ENCODE measurements around the gene NDUFAF2. TPM values are rescaled to one million over a fixed set of nuclear protein-coding genes. Genes with fewer than 3 reads are reported as not detected.

The NDUFAF2 gene
- total and polyA plus RNA-seq, 2 experiments from 2014 or later: 32.5 to 47.6 TPM

DNA sequence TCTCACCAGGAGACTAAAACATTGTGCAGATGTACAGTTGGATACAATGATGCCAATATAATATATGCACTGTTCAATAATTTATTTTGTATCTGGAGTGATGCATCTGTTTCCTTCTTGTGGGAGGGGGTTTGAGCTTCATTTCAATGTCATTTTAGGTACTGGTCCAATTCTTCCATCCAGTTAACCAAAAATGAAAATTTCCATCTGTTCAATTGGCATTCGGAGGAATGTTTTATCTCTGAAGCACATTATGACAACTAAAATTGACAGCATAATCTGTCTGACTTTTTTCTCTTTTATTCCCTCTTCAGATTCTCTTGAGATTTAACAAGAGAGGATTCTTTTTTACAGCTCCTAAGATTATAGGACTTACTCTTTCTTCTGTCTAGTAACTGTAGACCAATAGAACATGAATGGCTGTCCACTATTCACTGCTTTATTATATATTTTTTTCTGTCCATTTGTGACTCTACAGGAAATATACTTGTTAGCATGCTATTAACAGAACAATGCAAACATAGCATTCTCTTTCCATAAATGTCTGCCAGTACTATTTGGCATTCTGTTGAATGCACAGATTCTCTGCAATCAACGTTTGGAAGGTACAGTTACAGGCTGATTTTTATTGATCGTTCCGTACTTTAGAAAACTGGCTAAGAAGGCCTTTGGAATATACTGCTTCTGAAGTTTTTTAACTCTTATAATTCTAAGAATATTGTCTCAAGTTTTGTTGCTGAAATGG, 57.8 kb downstream of the NDUFAF2 start:
- H3K36me3 ChIP-seq (replicated peaks; ENCODE audit: insufficient read depth, low read depth): no peaks in the 10 kb centered on the region
- no peak for DNase-seq (ENCODE audit: low spot score)
- no peaks in the 10 kb centered on the region for H4K20me1 ChIP-seq (ENCODE audit: insufficient read depth, poor library complexity, severe bottlenecking)
- H2AFZ ChIP-seq: no peak overlapping the region
- peaks cover 5% of the 10 kb centered on the region for H3K79me2 ChIP-seq
- no peaks in the 10 kb centered on the region for H3K4me1 ChIP-seq (ENCODE audit: insufficient read depth)
- no peak overlapping the region for H3K4me2 ChIP-seq
- no peaks in the 10 kb centered on the region for H3K9me2 ChIP-seq (replicated peaks; ENCODE audit: insufficient read depth)
- H3K27ac ChIP-seq: no peak overlapping the region
- no peaks in the 10 kb centered on the region for H3K27me3 ChIP-seq
- H3K9me3 ChIP-seq (ENCODE audit: low read depth): no peaks in the 10 kb centered on the region
- no peak overlapping the region for H3K4me3 ChIP-seq
- WGBS (ENCODE audit: low lambda C conversion rate, missing lambda C conversion rate): 72% methylated on average over 4 of the region's 4 CpGs
- TF ChIP-seq EZH2 (IDR thresholded peaks at IDR 0.05; ENCODE audit: borderline replicate concordance): no peak
- TF ChIP-seq, protein P1, sequence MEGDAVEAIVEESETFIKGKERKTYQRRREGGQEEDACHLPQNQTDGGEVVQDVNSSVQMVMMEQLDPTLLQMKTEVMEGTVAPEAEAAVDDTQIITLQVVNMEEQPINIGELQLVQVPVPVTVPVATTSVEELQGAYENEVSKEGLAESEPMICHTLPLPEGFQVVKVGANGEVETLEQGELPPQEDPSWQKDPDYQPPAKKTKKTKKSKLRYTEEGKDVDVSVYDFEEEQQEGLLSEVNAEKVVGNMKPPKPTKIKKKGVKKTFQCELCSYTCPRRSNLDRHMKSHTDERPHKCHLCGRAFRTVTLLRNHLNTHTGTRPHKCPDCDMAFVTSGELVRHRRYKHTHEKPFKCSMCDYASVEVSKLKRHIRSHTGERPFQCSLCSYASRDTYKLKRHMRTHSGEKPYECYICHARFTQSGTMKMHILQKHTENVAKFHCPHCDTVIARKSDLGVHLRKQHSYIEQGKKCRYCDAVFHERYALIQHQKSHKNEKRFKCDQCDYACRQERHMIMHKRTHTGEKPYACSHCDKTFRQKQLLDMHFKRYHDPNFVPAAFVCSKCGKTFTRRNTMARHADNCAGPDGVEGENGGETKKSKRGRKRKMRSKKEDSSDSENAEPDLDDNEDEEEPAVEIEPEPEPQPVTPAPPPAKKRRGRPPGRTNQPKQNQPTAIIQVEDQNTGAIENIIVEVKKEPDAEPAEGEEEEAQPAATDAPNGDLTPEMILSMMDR (IDR thresholded peaks at IDR 0.05; ENCODE audit: poor library complexity): no peak

DNA sequence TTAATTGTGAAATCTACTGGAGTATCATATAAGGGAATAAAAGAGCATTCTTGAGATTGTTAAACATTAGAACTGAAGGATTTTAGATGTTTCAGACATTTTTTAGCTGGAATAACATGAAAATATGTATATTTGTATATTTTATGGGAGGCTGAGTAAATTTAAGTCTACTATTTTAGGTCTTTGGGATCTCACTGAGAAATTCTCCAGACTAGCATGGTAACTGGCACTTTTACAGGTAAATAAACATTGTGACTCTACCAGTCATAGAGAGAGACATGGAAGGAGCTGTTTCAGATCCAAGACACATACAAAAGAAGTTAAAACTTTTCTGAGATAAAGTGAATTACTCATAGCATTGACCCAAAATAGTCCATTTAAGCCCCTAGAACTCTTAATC, 59.4 kb downstream of the NDUFAF2 start:
- Histone ChIP-seq H3K4me3 (no peak overlapping the region), H2AFZ (no peak overlapping the region), H4K20me1 (ENCODE audit: insufficient read depth, poor library complexity, severe bottlenecking) (no peaks in the 10 kb centered on the region), H3K4me2 (no peak overlapping the region), H3K9me3 (ENCODE audit: low read depth) (no peaks in the 10 kb centered on the region), H3K27ac (no peak overlapping the region), H3K27me3 (no peaks in the 10 kb centered on the region), H3K36me3 (replicated peaks; ENCODE audit: insufficient read depth, low read depth) (no peaks in the 10 kb centered on the region), H3K9me2 (replicated peaks; ENCODE audit: insufficient read depth) (no peaks in the 10 kb centered on the region), H3K79me2 (peaks cover 10% of the 10 kb centered on the region), H3K4me1 (ENCODE audit: insufficient read depth) (no peaks in the 10 kb centered on the region)
- TF ChIP-seq EZH2 (IDR thresholded peaks at IDR 0.05; ENCODE audit: borderline replicate concordance) (no peak), EZH2phosphoT487 (IDR thresholded peaks at IDR 0.05; ENCODE audit: low read depth, severe bottlenecking, unreplicated experiment) (no peak)
- TF ChIP-seq, protein P1 (IDR thresholded peaks at IDR 0.05; ENCODE audit: poor library complexity): no peak
- DNase-seq (ENCODE audit: low spot score): no peak

DNA sequence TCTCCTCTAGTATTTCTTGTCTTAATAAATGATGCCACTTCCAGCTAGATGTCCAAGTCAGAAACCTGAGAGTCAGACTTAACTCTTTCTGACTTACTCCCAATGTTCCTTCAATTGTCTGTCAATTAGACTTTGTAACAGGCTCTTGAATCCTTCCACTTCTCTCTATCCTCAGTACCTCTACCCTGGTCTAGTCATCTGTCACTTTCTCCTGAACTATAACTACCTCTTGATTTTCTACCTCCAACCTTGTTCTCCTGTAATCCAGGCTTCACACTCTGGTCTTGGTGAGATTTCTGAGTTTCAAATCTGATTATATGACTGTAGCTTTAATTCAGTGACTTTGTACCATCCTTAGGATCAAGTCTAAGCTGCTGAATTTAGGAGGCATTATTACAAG, 64.9 kb downstream of the NDUFAF2 start:
- no peak overlapping the region for H3K27ac ChIP-seq
- no peaks in the 10 kb centered on the region for H3K27me3 ChIP-seq
- H3K4me1 ChIP-seq (ENCODE audit: insufficient read depth): no peaks in the 10 kb centered on the region
- no peaks in the 10 kb centered on the region for H4K20me1 ChIP-seq (ENCODE audit: insufficient read depth, poor library complexity, severe bottlenecking)
- H2AFZ ChIP-seq: no peak overlapping the region
- DNase-seq (ENCODE audit: low spot score): no peak
- H3K4me2 ChIP-seq: no peak overlapping the region
- no peaks in the 10 kb centered on the region for H3K36me3 ChIP-seq (replicated peaks; ENCODE audit: insufficient read depth, low read depth)
- H3K9me3 ChIP-seq (ENCODE audit: low read depth): no peaks in the 10 kb centered on the region
- H3K9me2 ChIP-seq (replicated peaks; ENCODE audit: insufficient read depth): no peaks in the 10 kb centered on the region
- peaks cover 14% of the 10 kb centered on the region for H3K79me2 ChIP-seq
- TF ChIP-seq EZH2phosphoT487 (IDR thresholded peaks at IDR 0.05; ENCODE audit: low read depth, severe bottlenecking, unreplicated experiment): no peak
- TF ChIP-seq EZH2 (IDR thresholded peaks at IDR 0.05; ENCODE audit: borderline replicate concordance): no peak
- TF ChIP-seq, protein P1 (IDR thresholded peaks at IDR 0.05; ENCODE audit: poor library complexity): no peak
- no peak overlapping the region for H3K4me3 ChIP-seq
